Neural cell (in vitro differentiated cells): ENCODE measurements around the gene PNPLA2. TPM values are rescaled to one million over a fixed set of nuclear protein-coding genes. Genes with fewer than 3 reads are reported as not detected.

Source experiments
- H2AFZ ChIP-seq: fragments of 200-600, 300-800 bp; sonication (generic), shearing (Covaris generic); 2 replicates; pipeline ENCODE4 v1.6.0; 2014; ENCODE audit warnings: low read depth, mild to moderate bottlenecking, antibody characterized with exemption, low read length, moderate library complexity
- H3F3A ChIP-seq: fragments of 200-600 bp; shearing (Covaris generic); 2 replicates; pipeline ENCODE4 v1.6.1; 2016; ENCODE audit warnings: mild to moderate bottlenecking, moderate library complexity, mixed read lengths, antibody characterized with exemption, low read length; ENCODE audit not compliant: insufficient read depth, poor library complexity, severe bottlenecking
- H3K27ac ChIP-seq: fragments of 200-600, 300-800 bp; sonication (generic), shearing (Covaris generic); 2 replicates; pipeline ENCODE4 v1.5.1; 2014; ENCODE audit warnings: mild to moderate bottlenecking, low read length, moderate library complexity
- H3K27me3 ChIP-seq: fragments of 300-800, 200-600 bp; sonication (generic), shearing (Covaris generic); 2 replicates; pipeline ENCODE4 v1.6.0; 2014; ENCODE audit warnings: mild to moderate bottlenecking, low read depth, low read length, moderate library complexity; ENCODE audit not compliant: insufficient read depth
- H3K36me3 ChIP-seq: fragments of 300-800, 200-600 bp; sonication (generic), shearing (Covaris generic); 2 replicates; pipeline ENCODE4 v1.5.1; 2014; ENCODE audit warnings: mild to moderate bottlenecking, antibody characterized with exemption, low read length, moderate library complexity; ENCODE audit not compliant: insufficient read depth
- H3K4me2 ChIP-seq: fragments of 300-800, 200-600 bp; sonication (generic), shearing (Covaris generic); 2 replicates; pipeline ENCODE4 v1.6.0; 2014; ENCODE audit warnings: mild to moderate bottlenecking, low read length
- H3K4me3 ChIP-seq: fragments of 300-800, 200-600 bp; sonication (generic), shearing (Covaris generic); 2 replicates; pipeline ENCODE4 v1.5.1; 2014; ENCODE audit warnings: mild to moderate bottlenecking, low read length, moderate library complexity
- H3K79me2 ChIP-seq: fragments of 200-600 bp; shearing (Covaris generic); replicated peaks from 2 replicates; pipeline ENCODE4 v1.6.0; 2014; ENCODE audit warnings: mild to moderate bottlenecking, low read length, moderate library complexity; ENCODE audit not compliant: insufficient read depth
- H3K9ac ChIP-seq: fragments of 300-800, 200-600 bp; sonication (generic), shearing (Covaris generic); 2 replicates; pipeline ENCODE4 v1.6.1; 2016; ENCODE audit warnings: mild to moderate bottlenecking, low read length, mixed read lengths
- H3K9me2 ChIP-seq: fragments of 200-600 bp; shearing (Covaris generic); 2 replicates; pipeline ENCODE4 v1.6.1; 2016; ENCODE audit warnings: mild to moderate bottlenecking, low read length, mixed read lengths; ENCODE audit not compliant: insufficient read depth
- H3K9me3 ChIP-seq: fragments of 200-600, 300-800 bp; sonication (generic), shearing (Covaris generic); 2 replicates; pipeline ENCODE4 v1.6.1; 2016; ENCODE audit warnings: mild to moderate bottlenecking, mixed run types, low read length, moderate library complexity, mixed read lengths
- H4K20me1 ChIP-seq: fragments of 200-600 bp; shearing (Covaris generic); 2 replicates; pipeline ENCODE4 v1.6.1; 2016; ENCODE audit warnings: mild to moderate bottlenecking, mixed run types; ENCODE audit not compliant: insufficient read depth
- CTCF ChIP-seq: fragments of 450-650 bp; IDR thresholded peaks from 2 replicates; pipeline ENCODE4 v1.5.1; 2014; ENCODE audit warnings: antibody characterized with exemption, mild to moderate bottlenecking, moderate library complexity; ENCODE audit not compliant: poor library complexity, severe bottlenecking
- EP300 ChIP-seq: fragments of 450-650 bp; conservative IDR thresholded peaks from 2 replicates; pipeline ENCODE4 v1.6.1; 2014; ENCODE audit warnings: antibody characterized with exemption, mild to moderate bottlenecking, moderate library complexity; ENCODE audit not compliant: poor library complexity, severe bottlenecking
- EZH2 ChIP-seq: fragments of 200-600, 300-800 bp; shearing (Covaris generic), sonication (generic); IDR thresholded peaks from 2 replicates; pipeline ENCODE4 v1.6.1; 2014; ENCODE audit warnings: antibody characterized with exemption, low read length, borderline replicate concordance, mild to moderate bottlenecking; ENCODE audit not compliant: insufficient read depth, poor library complexity, severe bottlenecking
- MXI1 ChIP-seq: fragments of 450-650 bp; conservative IDR thresholded peaks from 2 replicates; pipeline ENCODE4 v1.6.1; 2014; ENCODE audit warnings: antibody characterized with exemption, mild to moderate bottlenecking; ENCODE audit not compliant: poor library complexity, severe bottlenecking
- POLR2AphosphoS5 ChIP-seq: IDR thresholded peaks from 2 replicates; pipeline ENCODE4 v1.6.1; 2012
- RAD21 ChIP-seq: fragments of 450-650 bp; conservative IDR thresholded peaks from 2 replicates; pipeline ENCODE4 v1.6.1; 2014; ENCODE audit warnings: antibody characterized with exemption, mild to moderate bottlenecking, moderate library complexity
- REST ChIP-seq: IDR thresholded peaks from 2 replicates; pipeline ENCODE4 v1.6.1; 2012; ENCODE audit warnings: borderline replicate concordance
- SMC3 ChIP-seq: fragments of 450-650 bp; conservative IDR thresholded peaks from 2 replicates; pipeline ENCODE4 v1.6.1; 2014; ENCODE audit warnings: antibody characterized with exemption, mild to moderate bottlenecking, moderate library complexity; ENCODE audit not compliant: poor library complexity
- TAF1 ChIP-seq: IDR thresholded peaks from 2 replicates; pipeline ENCODE4 v1.6.1; 2012; ENCODE audit warnings: low read depth
- polyA plus RNA-seq: library from polyadenylated mRNA; depleted of rRNA; stranded (reverse); fragments of >200 nt; gene quantifications from 2 replicates; pipeline ENCODE4 v1.2.3, GENCODE V29; 2014

The PNPLA2 gene
- polyA plus RNA-seq, 1 donor from 2014 or later: 7.8 TPM

GRCh38 chr11:826836-827145 lies 8.1 kb downstream of the PNPLA2 start:
- peaks cover 42% of the 10 kb centered on the region for H3K27me3 ChIP-seq
- H3K9ac ChIP-seq: no peak overlapping the region
- H4K20me1 ChIP-seq: no peaks in the 10 kb centered on the region

GRCh38 chr11:827146-827896 lies 8.6 kb downstream of the PNPLA2 start:
- H2AFZ ChIP-seq: no peak overlapping the region
- no peaks in the 10 kb centered on the region for H3F3A ChIP-seq
- H3K27me3 ChIP-seq: peaks cover 42% of the 10 kb centered on the region
- peak overlapping the region; percentile 48 for H3K4me3 ChIP-seq
- H3K4me2 ChIP-seq: no peak overlapping the region
- no peak overlapping the region for H3K27ac ChIP-seq
- H3K36me3 ChIP-seq: no peaks in the 10 kb centered on the region
- no peaks in the 10 kb centered on the region for H3K9me2 ChIP-seq
- no peaks in the 10 kb centered on the region for H3K9me3 ChIP-seq
- H3K9ac ChIP-seq: no peak overlapping the region
- H3K79me2 ChIP-seq: no peaks in the 10 kb centered on the region
- H4K20me1 ChIP-seq: no peaks in the 10 kb centered on the region
- TF ChIP-seq SMC3 (no peak), TAF1 (no peak), CTCF (no peak), EP300 (no peak), RAD21 (no peak), POLR2AphosphoS5 (no peak), MXI1 (no peak), EZH2 (no peak)

More at GRCh38 chr11:826836-827145, 8.1 kb downstream of the PNPLA2 start:
- Histone ChIP-seq H3K79me2 (no peaks in the 10 kb centered on the region), H3K4me3 (peak overlapping the region; percentile 48), H3K9me2 (no peaks in the 10 kb centered on the region), H3K9me3 (no peaks in the 10 kb centered on the region), H3K27ac (no peak overlapping the region), H3K4me2 (no peak overlapping the region), H3K36me3 (no peaks in the 10 kb centered on the region), H3F3A (no peaks in the 10 kb centered on the region), H2AFZ (no peak overlapping the region)
- no peak for TF ChIP-seq REST
- TF ChIP-seq SMC3: no peak
- TF ChIP-seq TAF1: no peak
- TF ChIP-seq RAD21: no peak
- TF ChIP-seq MXI1: no peak
- TF ChIP-seq POLR2AphosphoS5: no peak
- no peak for TF ChIP-seq EP300
- TF ChIP-seq EZH2: no peak
- no peak for TF ChIP-seq CTCF
